Measurements from ENCODE around the gene DENND2C.

DNA sequence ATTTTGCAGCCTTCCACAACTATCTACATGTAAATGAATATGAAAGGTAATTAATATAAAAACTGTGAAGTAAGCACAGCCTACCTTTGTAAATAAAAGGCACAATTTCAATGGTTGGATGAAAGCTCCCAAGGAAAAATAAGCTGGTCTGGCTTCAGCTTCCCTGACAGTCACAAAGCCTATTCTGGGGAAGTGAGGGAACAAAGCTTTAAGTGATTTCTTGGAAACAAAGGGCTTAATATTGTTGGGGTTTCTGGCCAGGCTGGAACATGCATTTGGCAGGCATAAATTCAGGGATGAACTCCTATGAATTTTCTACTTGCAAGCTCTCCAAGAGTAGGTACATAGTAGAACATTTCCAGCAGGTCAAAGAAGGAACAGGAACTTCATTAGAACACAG, 105.7 kb downstream of the DENND2C start:
- TF ChIP-seq CTCF (IDR thresholded peaks at IDR 0.05; ENCODE audit: low read depth, low read length, missing input control), result no peak
- TF ChIP-seq HNF4G (IDR thresholded peaks at IDR 0.05), result no peak
- no peak for TF ChIP-seq SP1 (IDR thresholded peaks at IDR 0.05)
- no peak for TF ChIP-seq JUND (IDR thresholded peaks at IDR 0.05)
- no peak for TF ChIP-seq ATF3 (IDR thresholded peaks at IDR 0.05)
- TF ChIP-seq ZBTB33 (IDR thresholded peaks at IDR 0.05), result no peak
- no peak for TF ChIP-seq RAD21 (IDR thresholded peaks at IDR 0.05)
- TF ChIP-seq HNF4A (conservative IDR thresholded peaks at IDR 0.05), result no peak
- TF ChIP-seq, protein P1, sequence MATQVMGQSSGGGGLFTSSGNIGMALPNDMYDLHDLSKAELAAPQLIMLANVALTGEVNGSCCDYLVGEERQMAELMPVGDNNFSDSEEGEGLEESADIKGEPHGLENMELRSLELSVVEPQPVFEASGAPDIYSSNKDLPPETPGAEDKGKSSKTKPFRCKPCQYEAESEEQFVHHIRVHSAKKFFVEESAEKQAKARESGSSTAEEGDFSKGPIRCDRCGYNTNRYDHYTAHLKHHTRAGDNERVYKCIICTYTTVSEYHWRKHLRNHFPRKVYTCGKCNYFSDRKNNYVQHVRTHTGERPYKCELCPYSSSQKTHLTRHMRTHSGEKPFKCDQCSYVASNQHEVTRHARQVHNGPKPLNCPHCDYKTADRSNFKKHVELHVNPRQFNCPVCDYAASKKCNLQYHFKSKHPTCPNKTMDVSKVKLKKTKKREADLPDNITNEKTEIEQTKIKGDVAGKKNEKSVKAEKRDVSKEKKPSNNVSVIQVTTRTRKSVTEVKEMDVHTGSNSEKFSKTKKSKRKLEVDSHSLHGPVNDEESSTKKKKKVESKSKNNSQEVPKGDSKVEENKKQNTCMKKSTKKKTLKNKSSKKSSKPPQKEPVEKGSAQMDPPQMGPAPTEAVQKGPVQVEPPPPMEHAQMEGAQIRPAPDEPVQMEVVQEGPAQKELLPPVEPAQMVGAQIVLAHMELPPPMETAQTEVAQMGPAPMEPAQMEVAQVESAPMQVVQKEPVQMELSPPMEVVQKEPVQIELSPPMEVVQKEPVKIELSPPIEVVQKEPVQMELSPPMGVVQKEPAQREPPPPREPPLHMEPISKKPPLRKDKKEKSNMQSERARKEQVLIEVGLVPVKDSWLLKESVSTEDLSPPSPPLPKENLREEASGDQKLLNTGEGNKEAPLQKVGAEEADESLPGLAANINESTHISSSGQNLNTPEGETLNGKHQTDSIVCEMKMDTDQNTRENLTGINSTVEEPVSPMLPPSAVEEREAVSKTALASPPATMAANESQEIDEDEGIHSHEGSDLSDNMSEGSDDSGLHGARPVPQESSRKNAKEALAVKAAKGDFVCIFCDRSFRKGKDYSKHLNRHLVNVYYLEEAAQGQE (IDR thresholded peaks at IDR 0.05), result no peak

All from liver (tissue), 3 donors.